A673 (cell line): Measurements from ENCODE around the gene RAB1B.

Source experiments
- CTCF ChIP-seq: fragments of 300-800, 200-600 bp; sonication (generic); conservative IDR thresholded peaks from 2 replicates; pipeline ENCODE4 v1.5.1; 2017; ENCODE audit warnings: low read depth, mild to moderate bottlenecking, antibody characterized with exemption, low read length, moderate library complexity, mixed read lengths
- EZH2 ChIP-seq: fragments of 200-600 bp; sonication (generic); IDR thresholded peaks from 2 replicates; pipeline ENCODE4 v1.6.1; 2017; ENCODE audit warnings: borderline replicate concordance, low read depth, mild to moderate bottlenecking, mixed read lengths, antibody characterized with exemption, low read length; ENCODE audit not compliant: poor library complexity, severe bottlenecking

GRCh38 chr11:66284526-66285078 lies 16.2 kb downstream of the RAB1B start:
- no peak for TF ChIP-seq EZH2
- TF ChIP-seq CTCF: no peak
